Smooth muscle cell (in vitro differentiated cells): ENCODE data around the gene SDK1. TPM values are rescaled to one million over a fixed set of nuclear protein-coding genes. Genes with fewer than 3 reads are reported as not detected.

ENCODE experiments used
- DNase-seq: peaks from one replicate; lab custom pipeline; 2025; ENCODE audit not compliant: unreplicated experiment; lab: John Stamatoyannopoulos, UW
- H2AFZ ChIP-seq: fragments of 200-600 bp; sonication (generic); 2 replicates; pipeline ENCODE4 v1.6.0; 2016; ENCODE audit warnings: antibody characterized with exemption, low read depth, mild to moderate bottlenecking
- H3F3A ChIP-seq: fragments of 200-600 bp; sonication (generic); 2 replicates; pipeline ENCODE4 v1.6.0; 2017; ENCODE audit warnings: antibody characterized with exemption, low read depth
- H3K27ac ChIP-seq: fragments of 200-600 bp; sonication (generic); 2 replicates; pipeline ENCODE4 v1.5.1; 2016; ENCODE audit warnings: low read depth, mild to moderate bottlenecking
- H3K27me3 ChIP-seq: fragments of 200-600 bp; sonication (generic); 2 replicates; pipeline ENCODE4 v1.6.1; 2016; ENCODE audit warnings: low read depth, mild to moderate bottlenecking
- H3K36me3 ChIP-seq: fragments of 200-600 bp; sonication (generic); 2 replicates; pipeline ENCODE4 v1.5.1; 2016; ENCODE audit warnings: low read depth
- H3K4me1 ChIP-seq: fragments of 200-600 bp; sonication (generic); 2 replicates; pipeline ENCODE4 v1.5.1; 2016; ENCODE audit warnings: low read depth
- H3K4me2 ChIP-seq: fragments of 200-600 bp; sonication (generic); 2 replicates; pipeline ENCODE4 v1.6.0; 2016; ENCODE audit warnings: mild to moderate bottlenecking
- H3K4me3 ChIP-seq: fragments of 200-600 bp; sonication (generic); 2 replicates; pipeline ENCODE4 v1.5.1; 2016; ENCODE audit warnings: mild to moderate bottlenecking
- H3K79me2 ChIP-seq: fragments of 200-600 bp; sonication (generic); 2 replicates; pipeline ENCODE4 v1.6.0; 2016; ENCODE audit warnings: low read depth, mild to moderate bottlenecking
- H3K9ac ChIP-seq: fragments of 200-600 bp; sonication (generic); 2 replicates; pipeline ENCODE4 v1.6.0; 2016; ENCODE audit warnings: low read depth
- H3K9me3 ChIP-seq: fragments of 200-600 bp; sonication (generic); replicated peaks from 2 replicates; pipeline ENCODE4 v1.5.1; 2016; ENCODE audit warnings: low read depth
- H4K20me1 ChIP-seq: fragments of 200-600 bp; sonication (generic); 2 replicates; pipeline ENCODE4 v1.6.0; 2016; ENCODE audit warnings: low read depth
- WGBS: methylation state at CpG from one replicate; pipeline ENCODE4 v1.1.7; 2016; ENCODE audit warnings: low lambda C conversion rate; 5-methylcytosine and 5-hydroxymethylcytosine counted together
- polyA plus RNA-seq: library from polyadenylated mRNA; unstranded; fragments of >200 nt; fragmentation: Nextera tagmentation; extraction: Ambion mirVana; gene quantifications from 2 replicates; pipeline ENCODE4 v1.2.1, GENCODE V29; 2016
- total RNA-seq: library from RNA; depleted of rRNA; stranded (reverse); fragments of >200 nt; gene quantifications from 2 replicates; pipeline ENCODE4 v1.2.3, GENCODE V29; 2014
- TF ChIP-seq, protein P1 (sequence below): fragments of 200-600 bp; sonication (generic); IDR thresholded peaks from 2 replicates; pipeline ENCODE4 v1.5.1; 2017; ENCODE audit warnings: borderline replicate concordance, mild to moderate bottlenecking, antibody characterized with exemption; ENCODE audit not compliant: insufficient read depth, poor library complexity, severe bottlenecking

SDK1 gene
- total and polyA plus RNA-seq, 2 experiments from 2014 or later: 1.1 to 2.5 TPM

DNA sequence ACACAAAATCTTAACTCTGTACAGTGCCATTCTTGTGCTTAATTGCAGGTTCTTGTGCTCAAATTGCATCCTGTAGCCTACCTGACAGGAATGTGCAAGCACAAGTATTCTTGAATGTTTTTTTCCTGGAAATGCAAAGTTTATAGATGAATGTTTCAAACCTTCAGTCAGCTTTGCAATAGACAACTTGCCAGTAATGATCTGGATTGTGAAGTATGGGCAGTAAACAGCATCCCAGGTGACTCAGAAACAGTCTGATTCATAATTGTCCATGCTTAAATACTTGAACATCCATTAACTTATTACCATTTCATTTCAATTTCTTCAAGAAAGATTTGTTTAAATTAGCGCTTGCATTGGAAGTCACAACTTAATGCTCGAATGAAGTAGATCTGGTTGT is 347.2 kb downstream of the SDK1 start:
- Histone ChIP-seq H3K4me1 (no peaks in the 10 kb centered on the region), H3K4me2 (no peak overlapping the region), H3F3A (no peaks in the 10 kb centered on the region), H3K9me3 (no peaks in the 10 kb centered on the region), H3K27me3 (no peaks in the 10 kb centered on the region), H3K4me3 (no peak overlapping the region), H3K27ac (no peak overlapping the region), H4K20me1 (no peaks in the 10 kb centered on the region), H2AFZ (no peak overlapping the region), H3K36me3 (no peaks in the 10 kb centered on the region), H3K9ac (no peak overlapping the region), H3K79me2 (no peaks in the 10 kb centered on the region)
- DNase-seq: no peak
- 92% methylated on average over 2 of the region's 2 CpGs for WGBS
- TF ChIP-seq, protein P1, sequence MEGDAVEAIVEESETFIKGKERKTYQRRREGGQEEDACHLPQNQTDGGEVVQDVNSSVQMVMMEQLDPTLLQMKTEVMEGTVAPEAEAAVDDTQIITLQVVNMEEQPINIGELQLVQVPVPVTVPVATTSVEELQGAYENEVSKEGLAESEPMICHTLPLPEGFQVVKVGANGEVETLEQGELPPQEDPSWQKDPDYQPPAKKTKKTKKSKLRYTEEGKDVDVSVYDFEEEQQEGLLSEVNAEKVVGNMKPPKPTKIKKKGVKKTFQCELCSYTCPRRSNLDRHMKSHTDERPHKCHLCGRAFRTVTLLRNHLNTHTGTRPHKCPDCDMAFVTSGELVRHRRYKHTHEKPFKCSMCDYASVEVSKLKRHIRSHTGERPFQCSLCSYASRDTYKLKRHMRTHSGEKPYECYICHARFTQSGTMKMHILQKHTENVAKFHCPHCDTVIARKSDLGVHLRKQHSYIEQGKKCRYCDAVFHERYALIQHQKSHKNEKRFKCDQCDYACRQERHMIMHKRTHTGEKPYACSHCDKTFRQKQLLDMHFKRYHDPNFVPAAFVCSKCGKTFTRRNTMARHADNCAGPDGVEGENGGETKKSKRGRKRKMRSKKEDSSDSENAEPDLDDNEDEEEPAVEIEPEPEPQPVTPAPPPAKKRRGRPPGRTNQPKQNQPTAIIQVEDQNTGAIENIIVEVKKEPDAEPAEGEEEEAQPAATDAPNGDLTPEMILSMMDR: no peak

DNA sequence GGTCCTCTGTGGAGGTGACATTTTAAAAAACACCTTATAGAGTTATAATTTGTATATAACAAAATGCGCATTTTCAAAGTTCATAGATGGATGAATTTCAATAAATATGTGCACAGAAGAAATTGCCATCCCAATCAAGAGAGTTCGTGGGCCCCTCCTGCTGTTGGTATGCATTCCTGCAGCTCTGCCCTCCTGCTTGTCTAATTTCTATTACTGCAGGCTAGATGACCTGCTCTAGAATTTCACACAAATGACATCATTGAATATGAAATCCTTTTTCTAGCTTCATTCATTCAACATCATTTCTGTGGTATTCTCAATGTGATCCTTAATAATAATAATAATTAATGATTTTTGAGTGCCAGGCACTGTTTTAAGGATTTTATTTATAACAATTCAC is 348.2 kb downstream of the SDK1 start:
- Histone ChIP-seq H4K20me1 (no peaks in the 10 kb centered on the region), H3K9ac (no peak overlapping the region), H3K9me3 (no peaks in the 10 kb centered on the region), H3K27ac (no peak overlapping the region), H3K4me2 (no peak overlapping the region), H3K36me3 (no peaks in the 10 kb centered on the region), H3F3A (no peaks in the 10 kb centered on the region), H3K79me2 (no peaks in the 10 kb centered on the region), H3K4me3 (no peak overlapping the region), H3K27me3 (no peaks in the 10 kb centered on the region), H2AFZ (no peak overlapping the region), H3K4me1 (no peaks in the 10 kb centered on the region)
- TF ChIP-seq, protein P1: no peak
- DNase-seq: no peak
- 88% methylated on average over 2 of the region's 2 CpGs for WGBS

DNA sequence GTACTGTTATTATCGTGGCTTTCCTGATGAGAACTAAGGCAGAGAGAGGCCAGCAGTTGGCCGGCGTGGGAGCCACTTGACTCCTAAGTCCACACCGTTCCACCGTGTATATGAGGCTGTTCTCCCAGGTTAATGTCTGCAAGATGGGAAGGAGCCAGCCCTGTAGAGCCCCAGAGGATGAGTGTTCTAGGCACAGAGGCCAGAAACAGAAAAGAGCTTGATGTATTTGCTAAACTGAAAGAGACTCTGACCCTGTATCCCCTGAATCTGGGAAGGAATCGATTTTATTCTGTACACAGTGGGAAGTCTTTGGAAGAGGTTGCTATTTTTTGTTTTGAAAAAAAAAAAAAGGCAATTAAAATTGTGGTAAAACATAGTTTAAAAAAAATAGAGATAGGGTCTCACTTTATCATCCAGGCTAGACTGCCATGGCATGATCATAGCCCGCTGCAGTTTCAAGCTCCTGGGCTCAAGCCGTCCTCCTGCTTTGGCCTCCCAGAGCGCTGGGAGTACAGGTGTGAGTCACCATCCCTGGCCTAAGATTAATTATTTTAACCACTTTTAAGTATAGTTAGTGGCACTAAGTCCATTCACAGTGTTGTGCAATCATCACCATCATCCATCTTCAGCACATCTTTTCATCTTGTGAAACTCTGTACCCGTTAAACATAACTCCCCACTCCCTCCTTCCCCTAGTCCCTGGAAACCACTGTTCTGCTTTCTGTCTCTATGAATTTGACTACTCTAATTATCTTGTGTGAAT is 348.8 kb downstream of the SDK1 start:
- TF ChIP-seq, protein P1: no peak

DNA sequence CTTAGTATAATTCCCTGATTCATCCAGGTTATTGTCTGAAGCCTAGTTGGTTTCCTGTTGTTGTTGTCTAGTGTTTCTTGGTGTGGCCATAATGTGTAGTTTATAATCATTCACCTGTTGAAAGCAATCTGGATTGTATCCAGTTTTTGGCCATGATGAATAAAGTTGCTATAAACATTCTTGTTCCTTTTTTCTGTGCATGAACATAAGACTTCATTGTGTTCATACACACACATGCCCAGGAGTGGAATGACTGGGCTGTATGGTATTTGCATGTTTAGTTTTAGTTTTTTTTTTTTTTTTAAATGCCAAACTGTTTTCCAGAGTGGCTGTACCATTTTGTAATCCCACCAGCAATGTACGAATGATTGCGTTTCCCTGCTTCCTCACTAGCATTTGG is 349.8 kb downstream of the SDK1 start:
- Histone ChIP-seq H3K36me3 (no peaks in the 10 kb centered on the region), H3K9ac (no peak overlapping the region), H3K27me3 (no peaks in the 10 kb centered on the region), H3K27ac (no peak overlapping the region), H3K4me1 (no peaks in the 10 kb centered on the region), H3F3A (no peaks in the 10 kb centered on the region), H3K9me3 (no peaks in the 10 kb centered on the region), H3K4me3 (no peak overlapping the region), H3K79me2 (no peaks in the 10 kb centered on the region), H3K4me2 (no peak overlapping the region), H4K20me1 (no peaks in the 10 kb centered on the region), H2AFZ (no peak overlapping the region)
- WGBS: 86% methylated on average over 2 of the region's 2 CpGs
- TF ChIP-seq, protein P1: no peak
- DNase-seq: no peak

More for the DNA sequence above, 348.8 kb downstream of the SDK1 start:
- no peak overlapping the region for H3K4me2 ChIP-seq
- H3K27ac ChIP-seq: no peak overlapping the region
- no peaks in the 10 kb centered on the region for H3F3A ChIP-seq
- no peaks in the 10 kb centered on the region for H4K20me1 ChIP-seq
- no peak overlapping the region for H3K9ac ChIP-seq
- 91% methylated on average over 10 of the region's 10 CpGs for WGBS
- H3K27me3 ChIP-seq: no peaks in the 10 kb centered on the region
- H2AFZ ChIP-seq: no peak overlapping the region
- H3K79me2 ChIP-seq: no peaks in the 10 kb centered on the region
- H3K4me1 ChIP-seq: no peaks in the 10 kb centered on the region
- no peak for DNase-seq
- no peak overlapping the region for H3K4me3 ChIP-seq
- H3K9me3 ChIP-seq: no peaks in the 10 kb centered on the region
- H3K36me3 ChIP-seq: no peaks in the 10 kb centered on the region
